ENCODE results near the gene CST9.
"Not testable (repeated sequence)": the region's sequence is repeated elsewhere in the genome, so short reads cannot be mapped to it uniquely, and the experiment has no call there.

CST9 gene

DNA sequence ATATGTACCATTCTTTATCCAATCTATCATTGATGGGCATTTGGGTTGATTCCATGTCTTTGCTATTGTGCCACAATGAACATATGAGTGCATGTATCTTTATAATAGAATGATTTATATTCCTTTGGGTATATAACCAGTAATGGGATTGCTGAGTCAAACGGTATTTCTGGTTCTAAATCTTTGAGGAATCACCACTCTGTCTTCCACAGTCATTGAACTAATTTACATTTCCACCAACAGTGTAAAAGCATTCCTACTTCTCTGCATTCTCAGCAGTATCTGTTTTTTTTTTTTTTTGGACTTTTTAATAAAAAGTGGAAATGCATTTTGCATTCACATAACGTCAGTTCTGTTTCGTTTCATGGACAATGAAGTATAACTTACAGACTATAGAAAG, 16.7 kb upstream of the CST9 start:
- not testable (repeated sequence) for DNase-seq

DNA sequence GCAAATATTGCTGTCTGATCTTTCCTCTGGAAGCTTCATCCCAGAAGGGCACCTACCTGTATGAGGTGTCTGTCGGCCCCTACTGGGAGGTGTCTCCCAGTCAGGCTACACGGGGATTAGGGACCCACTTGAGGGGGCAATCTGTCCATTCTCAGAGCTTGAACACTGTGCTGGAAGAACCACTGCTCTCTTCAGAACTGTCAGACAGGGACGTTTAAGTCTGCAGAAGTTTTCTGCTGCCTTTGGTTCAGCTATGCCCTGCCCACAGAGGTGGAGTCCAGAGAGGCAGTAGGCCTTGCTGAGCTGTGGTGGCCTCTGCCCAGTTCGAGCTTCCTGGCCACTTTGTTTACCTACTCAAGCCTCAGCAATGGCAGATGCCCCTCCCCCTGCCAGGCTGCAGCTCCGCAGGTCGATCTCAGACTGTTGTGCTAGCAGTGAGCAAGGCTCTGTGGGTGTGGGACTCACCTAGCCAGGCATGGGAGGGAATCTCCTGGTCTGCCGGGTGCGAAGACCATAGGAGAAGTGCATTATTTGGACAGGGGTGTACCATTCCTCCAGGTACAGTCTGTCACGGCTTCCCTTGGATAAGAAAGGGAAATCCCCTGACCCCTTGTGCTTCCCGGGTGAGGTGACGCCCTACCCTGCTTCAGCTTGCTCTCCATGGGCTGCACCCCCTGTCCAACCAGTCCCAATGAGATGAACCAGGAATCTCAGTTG, 15.1 kb upstream of the CST9 start:
- DNase-seq, result not testable (repeated sequence)

DNA sequence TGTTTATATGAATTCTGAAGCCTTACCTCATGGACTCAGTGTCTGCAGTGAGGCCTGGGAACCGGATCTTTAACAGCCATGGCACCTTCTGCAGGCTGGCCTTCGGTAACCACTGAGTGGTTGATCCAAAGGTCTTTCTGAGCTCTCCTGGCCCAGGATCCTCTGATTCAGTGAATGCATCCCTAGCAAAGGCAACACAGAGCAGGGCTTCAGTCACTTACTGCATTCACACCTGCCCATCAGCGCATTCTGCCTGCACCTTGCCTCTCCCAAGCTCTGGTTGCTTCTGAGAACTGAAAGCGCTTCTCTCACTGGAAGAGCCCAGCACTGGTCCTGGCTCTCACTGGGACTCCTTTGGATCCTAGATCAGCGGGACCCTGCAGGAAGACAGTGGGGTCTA, 8.4 kb upstream of the CST9 start:
- DNase-seq, result no peak

DNA sequence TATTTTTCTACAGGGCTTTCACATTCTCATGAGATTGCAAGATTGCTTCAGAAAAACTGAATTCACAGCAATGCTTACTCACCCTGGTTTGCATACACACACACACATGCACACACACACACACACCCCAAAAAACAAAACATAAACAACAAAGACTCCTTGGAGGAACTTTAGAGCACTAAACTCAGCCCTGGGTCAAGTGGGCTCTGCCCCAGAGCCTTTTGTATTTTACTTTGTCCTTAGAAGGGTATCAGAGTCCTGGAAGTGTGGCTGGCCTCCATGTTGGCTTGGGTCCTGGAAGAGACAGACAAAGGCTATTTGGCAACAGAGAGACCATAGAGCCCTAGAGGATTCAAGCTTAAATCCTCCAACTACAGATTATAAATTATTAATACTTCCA, 8.0 kb upstream of the CST9 start:
- no peak for DNase-seq

DNA sequence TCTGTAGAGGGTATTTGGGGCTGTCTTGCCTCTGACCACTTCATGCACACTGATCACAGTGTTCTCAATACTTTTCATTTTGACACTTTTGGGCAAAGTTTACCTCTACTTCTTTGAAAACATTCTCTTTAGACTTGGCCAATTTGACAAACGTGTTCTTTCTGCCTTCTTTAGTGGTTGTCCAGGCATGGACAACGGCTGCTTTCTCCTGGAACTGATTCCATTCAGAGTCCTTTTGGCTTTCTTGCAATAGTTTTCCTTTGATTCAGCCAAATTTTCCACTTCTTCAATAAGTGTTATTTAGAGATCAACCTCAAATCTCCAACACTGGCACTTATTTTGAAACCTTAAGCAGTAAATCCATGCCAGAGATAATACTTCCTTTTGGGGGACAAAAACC, 6.7 kb upstream of the CST9 start:
- DNase-seq, result no peak

DNA sequence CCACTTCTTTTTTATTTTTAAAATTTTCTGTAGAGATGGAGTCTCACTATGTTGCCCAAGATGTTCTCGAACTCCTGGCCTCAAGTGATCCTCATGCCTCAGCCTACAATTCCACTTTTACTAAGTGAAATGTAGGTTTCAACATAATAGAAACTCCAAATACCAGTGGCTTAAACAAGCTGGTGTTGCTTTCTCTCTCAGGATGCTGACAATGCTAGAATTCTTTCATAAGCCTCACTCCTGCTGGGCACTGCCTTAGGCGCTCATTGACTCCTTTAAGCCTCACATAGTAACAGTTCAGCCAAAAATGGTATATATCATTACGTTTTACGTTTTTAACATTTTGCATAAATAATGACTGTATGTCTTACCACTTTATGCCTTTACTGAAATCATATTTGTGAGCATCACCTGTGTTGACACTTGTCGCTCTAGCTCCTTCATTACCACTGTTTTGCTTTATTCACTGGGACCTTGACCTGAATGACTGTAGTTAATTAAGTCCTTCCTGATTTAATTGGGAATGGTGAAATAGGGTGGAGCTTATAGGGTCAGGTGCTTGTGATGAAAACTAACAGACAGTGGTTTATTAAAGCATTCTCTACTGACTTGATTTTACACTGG, 3.9 kb upstream of the CST9 start:
- DNase-seq, result no peak

DNA sequence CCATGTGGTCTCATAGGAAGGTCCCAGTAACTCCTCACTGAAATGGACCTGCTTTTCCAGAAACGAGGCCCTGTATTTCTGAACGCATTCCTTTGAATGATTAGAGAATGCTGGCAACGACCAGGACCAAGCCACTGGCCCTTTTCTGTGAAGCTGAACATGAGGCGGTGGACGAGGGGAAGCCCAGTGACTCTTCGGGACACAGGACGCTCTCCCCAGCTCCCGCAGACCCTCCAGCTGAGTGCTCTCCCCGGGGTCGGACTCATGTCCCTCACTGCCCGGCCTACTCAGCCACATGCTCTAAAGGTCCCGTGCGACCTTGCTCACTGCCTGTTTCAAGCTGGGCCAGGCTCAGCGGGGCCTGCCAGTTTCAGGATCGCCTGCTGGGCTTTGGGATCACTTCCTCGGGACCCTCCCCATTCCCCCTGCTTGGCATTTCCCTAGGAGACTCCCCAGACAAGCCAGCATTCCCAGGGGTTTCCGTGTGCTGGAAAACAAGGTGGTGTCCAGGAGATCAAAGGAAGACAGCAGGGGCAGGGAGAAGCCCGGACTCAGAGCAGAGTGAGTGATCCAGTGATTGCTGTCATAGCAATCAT, 2.6 kb upstream of the CST9 start:
- DNase-seq, result no peak

DNA sequence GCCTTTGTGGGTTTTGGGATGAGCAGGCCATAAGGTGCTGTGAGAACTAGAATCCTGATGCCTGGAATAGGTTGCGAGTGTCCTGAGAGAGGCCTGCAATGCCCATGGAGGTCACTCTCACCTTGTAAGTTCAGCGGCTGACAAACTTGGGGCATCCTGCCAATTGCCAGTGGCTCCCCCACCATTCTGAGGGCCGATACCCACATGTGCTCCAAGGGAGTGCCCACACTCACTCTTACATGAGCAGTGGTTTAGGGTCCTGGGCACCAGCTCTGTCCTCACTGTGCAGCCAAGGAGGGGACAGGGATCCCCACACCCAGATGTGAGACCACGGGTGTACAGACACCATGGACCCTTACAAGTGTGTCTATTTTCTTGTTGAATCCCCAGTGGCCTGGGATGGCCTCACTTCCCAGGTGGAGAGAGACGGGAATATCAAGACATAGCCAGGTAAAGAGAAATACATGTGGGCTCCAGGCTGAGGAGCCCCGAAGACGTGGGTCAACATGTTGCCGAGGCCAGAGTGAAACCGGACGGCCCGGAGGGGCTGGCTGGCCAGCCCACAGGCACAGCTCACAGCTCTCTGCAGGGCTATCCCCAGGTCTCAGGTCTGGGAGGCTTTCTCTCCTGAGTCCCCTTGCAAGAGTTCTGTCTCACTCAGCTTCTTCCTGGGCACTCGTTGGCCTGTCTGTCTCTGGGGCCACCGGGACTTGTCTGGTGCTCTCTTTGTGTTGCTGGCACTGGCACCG, 2.0 kb upstream of the CST9 start:
- no peak for DNase-seq

DNA sequence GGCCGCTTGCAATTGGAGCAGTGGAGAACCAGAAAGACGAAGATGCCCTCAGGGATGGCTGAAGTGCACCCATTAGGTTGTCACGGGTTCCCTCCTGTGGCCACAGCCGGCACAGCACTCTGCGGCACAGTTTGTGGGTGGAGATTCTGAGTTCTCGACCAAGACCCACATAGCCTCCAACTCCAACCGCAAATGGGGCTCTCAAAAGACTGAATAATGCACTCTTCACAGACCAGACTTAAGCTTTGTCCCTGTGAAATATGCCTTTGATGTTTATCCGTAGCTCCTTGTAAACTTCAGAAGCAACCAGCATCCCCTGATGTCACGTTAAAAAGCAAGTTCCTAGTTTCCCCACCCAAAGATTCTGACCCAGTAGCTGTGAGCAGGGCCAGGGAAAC, 934 bp upstream of the CST9 start:
- peak; percentile 30 for DNase-seq

DNA sequence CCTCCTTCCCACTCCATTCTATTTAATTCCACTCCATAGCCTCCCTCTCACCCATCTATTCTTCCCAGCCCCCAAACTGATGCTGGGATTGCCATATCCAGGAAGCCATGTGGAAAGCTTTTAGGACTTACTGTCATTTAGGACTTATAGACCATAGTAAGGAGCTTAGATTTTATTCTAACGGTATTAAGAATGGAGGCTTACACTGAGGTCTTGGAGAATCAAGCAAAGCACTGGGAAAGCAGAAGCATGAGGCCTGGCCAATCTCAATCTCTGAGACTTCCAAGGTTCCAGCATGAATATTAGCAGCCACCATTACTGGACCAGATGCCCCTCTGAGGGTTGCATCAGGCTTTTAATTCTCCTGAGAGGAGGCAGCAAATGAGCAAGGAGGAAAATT, 1.4 kb downstream of the CST9 start:
- no peak for DNase-seq

DNA sequence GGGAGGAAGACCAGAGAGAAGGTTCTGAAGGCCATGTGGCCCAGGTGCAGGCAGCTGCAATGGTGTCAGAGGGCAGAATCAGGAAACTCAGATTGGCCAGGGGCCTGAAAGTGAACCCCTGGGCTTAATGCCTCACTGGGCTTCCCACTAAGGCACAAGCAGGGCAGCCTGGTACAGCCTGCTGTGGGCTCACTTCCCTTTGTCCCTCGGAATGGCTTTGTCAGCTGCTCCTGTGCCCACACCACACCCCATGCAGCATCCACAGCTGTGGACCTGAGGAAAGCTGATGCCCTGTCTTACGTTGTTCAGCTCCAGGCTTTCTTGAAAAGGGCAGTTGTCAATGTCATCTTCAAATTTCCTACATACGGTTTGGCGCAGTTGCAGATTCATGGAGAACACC, 2.4 kb downstream of the CST9 start:
- DNase-seq, result no peak

DNA sequence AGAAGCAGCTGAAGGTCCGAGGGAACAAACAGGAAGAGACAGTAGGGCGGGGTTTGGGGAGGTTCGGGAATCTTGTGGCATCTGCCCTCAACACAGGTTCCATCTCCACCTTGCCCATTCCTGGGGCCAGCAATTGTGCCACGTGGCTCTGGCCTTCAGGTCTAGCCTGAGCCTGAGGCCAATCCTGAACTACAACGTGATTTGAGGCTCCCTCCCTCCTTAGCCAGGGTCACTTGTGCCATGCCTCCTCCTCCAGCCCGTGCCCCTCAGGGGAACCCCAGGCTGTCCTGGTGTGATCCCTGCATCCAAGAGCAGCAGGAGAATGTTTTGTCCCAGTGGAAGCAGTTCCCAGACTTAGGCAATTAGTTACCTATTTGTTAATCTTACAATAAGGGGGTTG, 3.0 kb downstream of the CST9 start:
- no peak for DNase-seq

DNA sequence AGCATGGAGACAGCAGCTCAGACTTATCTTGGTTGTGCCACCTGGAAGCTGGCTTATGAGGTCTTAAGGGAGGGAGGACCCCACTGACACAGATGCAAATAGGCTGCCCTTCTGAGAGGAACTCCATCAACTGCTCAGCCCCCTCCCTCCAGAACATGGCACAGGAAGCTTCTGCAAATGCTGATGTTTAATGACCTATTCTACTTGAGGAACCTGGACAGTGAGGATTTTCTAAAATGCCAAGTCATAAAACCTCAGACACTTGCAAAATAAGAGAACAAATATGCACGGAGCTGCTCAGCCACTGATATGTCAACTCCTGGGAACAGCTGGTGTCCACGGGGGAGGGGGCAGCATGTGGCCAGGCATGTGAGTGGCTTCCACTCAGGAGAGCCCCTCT, 3.5 kb downstream of the CST9 start:
- no peak for DNase-seq

DNA sequence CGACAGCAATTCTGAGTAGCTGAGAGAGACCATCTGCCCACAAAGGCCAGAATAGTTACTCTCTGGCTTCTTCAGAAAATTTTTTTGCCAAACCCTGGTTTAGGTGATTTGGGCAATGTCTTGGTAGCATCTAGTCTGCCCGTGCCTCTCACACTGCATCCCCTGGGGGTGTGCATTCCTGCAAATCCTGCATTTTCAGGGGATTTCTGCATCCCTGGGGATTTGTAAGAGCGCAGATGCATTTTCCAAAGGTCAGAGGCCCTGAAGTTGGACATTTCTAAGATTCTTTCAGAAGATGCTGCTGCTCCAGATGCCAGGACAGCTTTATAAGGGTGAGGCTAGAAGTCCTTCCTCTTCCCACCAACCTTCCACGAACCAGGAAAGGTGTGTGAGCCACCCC, 4.0 kb downstream of the CST9 start:
- no peak for DNase-seq

DNA sequence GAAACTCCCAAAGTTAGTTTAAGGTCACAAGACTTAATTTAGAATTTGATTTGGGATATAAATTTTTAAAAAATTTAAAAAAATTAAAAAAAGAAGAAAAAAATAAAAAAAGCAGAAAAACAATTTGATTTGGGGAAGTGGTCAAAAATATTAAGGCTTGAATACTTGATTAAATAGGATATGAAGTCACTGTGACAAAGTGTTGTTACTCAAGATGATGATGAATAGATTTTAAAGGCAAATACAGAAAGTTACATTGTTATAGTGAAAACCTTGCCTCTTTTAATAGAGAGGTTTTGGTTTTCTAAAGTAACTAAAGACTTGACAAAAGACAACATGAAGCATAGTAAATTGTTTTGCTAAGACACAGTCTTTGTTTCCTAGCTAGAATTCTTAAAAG, 7.2 kb downstream of the CST9 start:
- no peak for DNase-seq

DNA sequence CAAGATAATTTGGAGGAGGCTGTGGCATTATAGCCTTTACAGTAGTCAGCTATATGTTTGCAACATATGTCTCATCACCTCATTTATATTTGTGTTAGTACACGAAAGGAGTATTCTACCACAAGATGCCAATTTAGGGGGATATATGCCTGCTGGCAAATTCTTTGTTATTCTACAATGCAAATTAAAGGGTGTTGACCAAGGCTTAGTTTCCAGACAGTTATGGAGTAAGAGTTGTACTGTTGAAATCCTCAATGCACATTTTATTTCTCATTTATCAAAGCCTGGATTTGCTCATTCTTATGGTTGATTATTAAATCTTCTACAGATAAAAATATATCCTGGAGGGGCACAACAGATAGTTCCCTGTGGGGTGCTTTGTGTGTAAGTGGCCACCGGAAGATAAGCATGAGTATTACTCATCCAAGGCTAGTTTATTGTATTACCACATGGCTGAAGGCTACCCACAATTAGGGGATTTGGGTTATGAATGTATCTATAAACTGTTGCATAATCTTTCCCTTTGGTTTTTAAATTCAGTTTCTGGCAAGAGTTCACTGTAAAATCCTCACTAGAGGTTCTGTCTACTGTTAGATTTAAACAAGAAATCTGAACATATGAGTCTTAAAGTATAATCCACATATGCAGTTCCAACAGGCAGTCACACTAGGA, 9.0 kb downstream of the CST9 start:
- no peak for DNase-seq

DNA sequence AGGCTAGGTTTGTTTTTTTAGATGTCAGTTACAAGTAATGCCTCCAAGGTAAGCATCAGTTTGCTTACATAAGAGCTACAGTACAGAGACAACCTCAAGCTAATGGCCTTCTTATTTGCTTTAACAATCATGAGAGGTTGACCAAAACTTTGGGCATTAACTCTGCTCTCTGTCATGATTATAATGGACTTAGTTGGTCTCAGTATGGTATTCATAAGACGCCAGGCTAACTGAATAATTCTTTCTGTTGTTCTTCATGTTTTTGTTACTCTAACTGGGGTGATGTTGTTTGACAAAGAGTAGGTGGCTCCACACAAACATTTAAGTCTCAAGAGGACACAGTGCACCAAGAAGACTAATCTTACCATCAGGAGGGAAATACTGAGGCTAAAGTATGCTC, 9.8 kb downstream of the CST9 start:
- no peak for DNase-seq

DNA sequence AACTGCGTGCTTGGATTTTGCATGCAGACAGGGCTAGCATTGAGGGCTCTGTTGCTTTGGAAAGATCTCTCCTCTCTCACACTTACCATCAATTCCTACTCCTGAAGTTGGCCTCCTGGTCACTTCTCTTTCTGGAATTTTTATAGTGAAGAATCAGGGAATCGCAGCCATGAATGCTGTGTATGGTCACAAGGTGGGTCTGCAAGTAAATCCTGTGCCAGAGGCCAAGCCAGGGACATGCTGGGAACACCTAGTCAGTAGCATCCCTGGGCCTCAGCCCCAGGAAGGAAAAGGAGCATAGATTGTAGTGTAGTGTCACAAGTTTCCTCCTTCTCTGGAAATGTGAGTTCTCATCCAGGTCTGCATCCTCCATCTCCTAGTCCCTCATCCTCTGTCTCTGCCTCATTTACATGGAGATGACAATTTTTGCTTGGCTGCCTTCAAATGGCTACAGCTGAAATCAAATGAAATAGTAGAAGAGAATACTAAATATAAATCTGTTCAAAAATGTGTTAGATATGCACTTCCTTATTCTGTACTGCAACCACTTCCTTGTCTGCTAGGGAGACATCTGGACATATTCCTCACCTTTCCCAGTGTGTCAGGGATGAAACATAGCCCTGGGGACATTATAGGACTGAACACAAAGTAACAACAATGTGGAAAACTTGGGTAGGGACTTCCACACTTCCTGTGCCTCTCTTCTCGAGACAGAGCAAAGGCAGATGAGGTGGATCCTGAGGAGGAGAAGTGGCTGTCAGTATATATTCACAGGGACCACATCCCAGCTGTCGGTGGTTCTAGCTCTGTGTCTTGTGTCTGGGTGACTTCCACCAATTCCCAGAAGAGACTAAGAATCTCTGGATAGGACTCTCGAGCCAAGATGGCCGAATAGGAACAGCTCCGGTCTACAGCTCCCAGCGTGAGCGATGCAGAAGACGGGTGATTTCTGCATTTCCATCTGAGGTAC, 17.0 kb downstream of the CST9 start:
- no peak for DNase-seq

DNA sequence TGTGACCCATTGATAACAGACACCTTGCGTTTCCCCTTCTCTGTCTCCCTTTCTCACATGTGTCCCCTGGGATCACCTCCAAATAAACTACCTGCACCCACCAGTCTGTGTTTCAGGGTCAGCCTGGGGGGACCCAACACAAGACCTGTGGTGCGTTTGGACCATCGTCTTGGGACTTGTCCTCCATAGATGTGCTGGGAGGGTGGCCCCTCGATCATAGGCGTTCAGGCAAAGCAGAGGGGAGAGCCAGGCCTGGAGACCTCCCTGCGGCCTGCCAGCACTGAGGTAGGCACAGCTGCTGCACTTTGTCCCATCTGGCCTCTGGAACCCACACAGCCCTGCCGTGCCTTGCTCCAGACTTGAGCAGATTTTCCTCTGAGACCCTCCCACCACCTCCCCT, 18.1 kb downstream of the CST9 start:
- no peak for DNase-seq

DNA sequence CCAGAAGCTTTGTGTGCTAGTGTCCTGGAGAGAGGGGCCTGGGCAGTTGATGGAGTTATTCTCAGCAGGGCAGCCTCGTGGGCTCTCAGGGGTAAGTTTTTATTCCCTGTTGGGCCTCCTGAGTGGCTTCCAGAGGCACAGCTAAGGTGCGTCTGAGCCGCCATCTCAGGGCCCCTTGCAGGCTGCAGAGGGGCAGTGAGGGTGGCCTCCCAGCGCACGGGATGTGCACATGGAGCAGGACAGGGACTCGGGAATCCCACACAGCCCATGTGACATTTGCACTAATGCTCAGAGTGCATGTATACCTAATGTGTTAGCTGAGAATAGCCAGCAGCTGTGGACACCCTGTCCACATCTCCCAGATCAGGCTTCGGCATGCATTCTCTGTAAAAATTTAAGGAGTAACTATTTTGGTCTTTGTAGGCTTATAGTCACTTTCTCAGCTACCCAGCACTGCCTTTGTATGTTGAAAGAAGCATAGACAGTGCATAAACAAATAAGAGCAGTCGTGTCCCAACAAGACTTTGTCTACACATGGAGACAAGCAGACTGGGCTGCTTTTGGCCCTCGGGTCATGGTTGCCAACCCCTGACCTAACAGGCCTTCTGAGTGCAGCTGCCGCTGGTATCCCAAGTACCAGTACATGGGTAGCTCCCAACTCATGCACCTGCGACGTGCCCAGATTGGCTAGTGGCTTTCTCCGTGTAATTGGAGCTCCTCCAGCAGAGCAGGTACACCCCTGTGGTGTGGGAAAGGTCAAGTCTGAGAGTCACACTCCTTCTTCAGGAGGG, 18.8 kb downstream of the CST9 start:
- no peak for DNase-seq
